CD8-positive, alpha-beta memory T cell (primary cell): ENCODE results near the gene PRKAG2. TPM values are rescaled to one million over a fixed set of nuclear protein-coding genes. Genes with fewer than 3 reads are reported as not detected.

ENCODE experiments used
- CTCF ChIA-PET: fragments of 350-600 bp; sonication (Branson Sonifier 250); formaldehyde crosslinking; loops from one replicate; lab custom pipeline; 2021; ENCODE audit warnings: antibody characterized with exemption; lab: Charles Lee
- POLR2A ChIA-PET: fragments of 350-600 bp; sonication (Branson Sonifier 250); formaldehyde crosslinking; loops from one replicate; lab custom pipeline; 2021; ENCODE audit warnings: antibody characterized with exemption; lab: Charles Lee
- DNase-seq, 5 donors: peaks; one replicate each; pipeline versions ENCODE4 v3.0.0 to v3.0.0-alpha.2; 2020 to 2022; ENCODE audit warnings: mixed read lengths in 1 of 5
- H3K27ac ChIP-seq: one replicate; pipeline ENCODE4 v1.7.0; 2013; ENCODE audit warnings: low read depth, mild to moderate bottlenecking, low read length, moderate library complexity
- H3K27me3 ChIP-seq: 2 replicates; pipeline ENCODE4 v1.7.0; 2013; ENCODE audit warnings: low read length, mild to moderate bottlenecking; ENCODE audit not compliant: insufficient read depth, poor library complexity, severe bottlenecking
- H3K36me3 ChIP-seq: 2 replicates; pipeline ENCODE4 v1.7.0; 2013; ENCODE audit warnings: mild to moderate bottlenecking, low read length, moderate library complexity; ENCODE audit not compliant: insufficient read depth
- H3K4me1 ChIP-seq: 2 replicates; pipeline ENCODE4 v1.7.0; 2013; ENCODE audit warnings: mild to moderate bottlenecking, low read length, moderate library complexity; ENCODE audit not compliant: insufficient read depth
- H3K4me3 ChIP-seq: 2 replicates; pipeline ENCODE4 v1.7.0; 2013; ENCODE audit warnings: mild to moderate bottlenecking, low read length
- H3K9me3 ChIP-seq: 2 replicates; pipeline ENCODE4 v1.7.0; 2013; ENCODE audit warnings: mild to moderate bottlenecking, low read length
- H3K27ac Mint-ChIP-seq, 8 donors: one replicate each; pipeline ENCODE4 v1.8.0; 2020 to 2021; ENCODE audit warnings: mixed read lengths in 8 of 8, mild to moderate bottlenecking in 6 of 8, inconsistent platforms in 3 of 8, moderate library complexity in 3 of 8
- H3K27me3 Mint-ChIP-seq, 2 donors: one replicate each; pipeline ENCODE4 v1.8.0; 2020 to 2021; ENCODE audit warnings: mixed read lengths in 2 of 2, mild to moderate bottlenecking in 1 of 2, moderate library complexity in 1 of 2
- H3K36me3 Mint-ChIP-seq, 3 donors: one replicate each; pipeline ENCODE4 v1.8.0; 2020 to 2021; ENCODE audit warnings: mixed read lengths in 3 of 3, inconsistent platforms in 1 of 3, mild to moderate bottlenecking in 1 of 3
- H3K4me1 Mint-ChIP-seq, 3 donors: one replicate each; pipeline ENCODE4 v1.8.0; 2020 to 2021; ENCODE audit warnings: mixed read lengths in 3 of 3, inconsistent platforms in 1 of 3, mild to moderate bottlenecking in 1 of 3
- H3K4me3 Mint-ChIP-seq, 7 donors: one replicate each; pipeline ENCODE4 v1.8.0; 2020 to 2021; ENCODE audit warnings: mixed read lengths in 7 of 7, mild to moderate bottlenecking in 6 of 7, moderate library complexity in 4 of 7, inconsistent platforms in 2 of 7
- H3K9me3 Mint-ChIP-seq, 5 donors: one replicate each; pipeline ENCODE4 v1.8.0; 2020 to 2022; ENCODE audit warnings: mixed read lengths in 5 of 5, mild to moderate bottlenecking in 3 of 5, moderate library complexity in 2 of 5, inconsistent platforms in 1 of 5
- polyA plus RNA-seq: library from polyadenylated mRNA; unstranded; fragments of 300-500 nt; fragmentation: Illumina TruSeq; gene quantifications from one replicate; pipeline ENCODE4 v1.2.3, GENCODE V29; 2021
- total RNA-seq, 2 experiments: library from RNA; stranded (reverse); gene quantifications; one replicate each; pipeline ENCODE4 v1.2.3, GENCODE V29; 2021

Gene PRKAG2
- total and polyA plus RNA-seq, 3 experiments from 2014 or later = 23.1 to 31.4 (median 27.2) TPM

- Histone ChIP-seq H3K27me3 (no peaks in the 10 kb centered on the region), H3K4me1 (peaks cover 28% of the 10 kb centered on the region), H3K9me3 (no peaks in the 10 kb centered on the region), H3K4me3 (no peak overlapping the region), H3K27ac (no peak overlapping the region), H3K36me3 (no peaks in the 10 kb centered on the region)
- H3K27me3 Mint-ChIP-seq = no peaks in the 10 kb centered on the region
- POLR2A ChIA-PET = no interaction called here
- H3K27ac Mint-ChIP-seq = peak overlapping the region in 3 of 8 donors; percentile 17 to 82 (median 65)
- no peak overlapping the region for H3K4me3 Mint-ChIP-seq
- H3K9me3 Mint-ChIP-seq = no peaks in the 10 kb centered on the region
- CTCF ChIA-PET = no interaction called here
- H3K4me1 Mint-ChIP-seq = peaks cover 33 to 52% (median 46%) of the 10 kb centered on the region in 3 donors
- H3K36me3 Mint-ChIP-seq = peaks cover 0 to 11% (median 4%) of the 10 kb centered on the region in 3 donors
- no peak for DNase-seq
Observed at GRCh38 chr7:151836191-151836926, 40.6 kb downstream of the PRKAG2 start.

- POLR2A ChIA-PET = no interaction called here
- no peak for DNase-seq
- Histone ChIP-seq H3K4me1 (peaks cover 28% of the 10 kb centered on the region), H3K9me3 (no peaks in the 10 kb centered on the region), H3K27me3 (no peaks in the 10 kb centered on the region), H3K27ac (no peak overlapping the region), H3K36me3 (no peaks in the 10 kb centered on the region), H3K4me3 (no peak overlapping the region)
- H3K4me1 Mint-ChIP-seq = peaks cover 33 to 58% (median 46%) of the 10 kb centered on the region in 3 donors
- no peak overlapping the region for H3K27ac Mint-ChIP-seq
- no peaks in the 10 kb centered on the region for H3K9me3 Mint-ChIP-seq
- no peaks in the 10 kb centered on the region for H3K27me3 Mint-ChIP-seq
- CTCF ChIA-PET = no interaction called here
- peak overlapping the region in 1 of 7 donors; percentile 37 for H3K4me3 Mint-ChIP-seq
- H3K36me3 Mint-ChIP-seq = peaks cover 0 to 11% (median 4%) of the 10 kb centered on the region in 3 donors
Observed at GRCh38 chr7:151835636-151836035, 41.3 kb downstream of the PRKAG2 start.

- Histone ChIP-seq H3K9me3 (no peaks in the 10 kb centered on the region), H3K27me3 (no peaks in the 10 kb centered on the region), H3K27ac (no peak overlapping the region), H3K4me1 (peaks cover 18% of the 10 kb centered on the region), H3K36me3 (no peaks in the 10 kb centered on the region), H3K4me3 (no peak overlapping the region)
- peak in 1 of 5 donors; percentile 15 for DNase-seq
- Mint-ChIP-seq H3K4me3 (no peak overlapping the region), H3K4me1 (peaks cover 23 to 48% (median 37%) of the 10 kb centered on the region in 3 donors), H3K27ac (peak overlapping the region in 5 of 8 donors; percentile 27 to 81 (median 51)), H3K36me3 (peaks cover 0 to 12% (median 4%) of the 10 kb centered on the region in 3 donors), H3K27me3 (no peaks in the 10 kb centered on the region), H3K9me3 (no peaks in the 10 kb centered on the region)
- POLR2A ChIA-PET = no interaction called here
- CTCF ChIA-PET = no interaction called here
Observed at GRCh38 chr7:151834271-151835035, 42.5 kb downstream of the PRKAG2 start.

- Mint-ChIP-seq H3K27me3 (no peaks in the 10 kb centered on the region), H3K27ac (peak overlapping the region in 1 of 8 donors; percentile 81), H3K36me3 (peaks cover 0 to 14% (median 4%) of the 10 kb centered on the region in 3 donors), H3K4me3 (no peak overlapping the region), H3K9me3 (no peaks in the 10 kb centered on the region), H3K4me1 (peaks cover 21 to 48% (median 31%) of the 10 kb centered on the region in 3 donors)
- no peak for DNase-seq
- CTCF ChIA-PET = no interaction called here
- Histone ChIP-seq H3K4me1 (peaks cover 10% of the 10 kb centered on the region), H3K27ac (no peak overlapping the region), H3K36me3 (no peaks in the 10 kb centered on the region), H3K9me3 (no peaks in the 10 kb centered on the region), H3K27me3 (no peaks in the 10 kb centered on the region), H3K4me3 (no peak overlapping the region)
- POLR2A ChIA-PET = no interaction called here
Observed at GRCh38 chr7:151833691-151834090, 43.2 kb downstream of the PRKAG2 start.

GRCh38 chr7:151833213-151833651 is 43.7 kb downstream of the PRKAG2 start:
- Histone ChIP-seq H3K36me3 (no peaks in the 10 kb centered on the region), H3K4me1 (peaks cover 6% of the 10 kb centered on the region), H3K27ac (no peak overlapping the region), H3K27me3 (no peaks in the 10 kb centered on the region), H3K9me3 (no peaks in the 10 kb centered on the region), H3K4me3 (no peak overlapping the region)
- Mint-ChIP-seq H3K4me1 (peaks cover 20 to 46% (median 29%) of the 10 kb centered on the region in 3 donors), H3K9me3 (no peaks in the 10 kb centered on the region), H3K27ac (no peak overlapping the region), H3K4me3 (peak overlapping the region in 1 of 7 donors; percentile 68), H3K36me3 (peaks cover 0 to 14% (median 4%) of the 10 kb centered on the region in 3 donors), H3K27me3 (no peaks in the 10 kb centered on the region)
- POLR2A ChIA-PET = no interaction called here
- no peak for DNase-seq
- CTCF ChIA-PET = no interaction called here

GRCh38 chr7:151832656-151833055 is 44.3 kb downstream of the PRKAG2 start:
- POLR2A ChIA-PET = no interaction called here
- no peak overlapping the region for H3K27ac ChIP-seq

GRCh38 chr7:151832138-151832537 is 44.8 kb downstream of the PRKAG2 start:
- Histone ChIP-seq H3K9me3 (no peaks in the 10 kb centered on the region), H3K27ac (no peak overlapping the region), H3K4me1 (peaks cover 6% of the 10 kb centered on the region), H3K4me3 (no peak overlapping the region), H3K36me3 (no peaks in the 10 kb centered on the region), H3K27me3 (no peaks in the 10 kb centered on the region)
- peaks cover 20 to 46% (median 26%) of the 10 kb centered on the region in 3 donors for H3K4me1 Mint-ChIP-seq
- no peak for DNase-seq
- H3K36me3 Mint-ChIP-seq = peaks cover 0 to 14% (median 4%) of the 10 kb centered on the region in 3 donors
- CTCF ChIA-PET = no interaction called here
- no peak overlapping the region for H3K4me3 Mint-ChIP-seq
- POLR2A ChIA-PET = no interaction called here
- no peaks in the 10 kb centered on the region for H3K9me3 Mint-ChIP-seq
- no peaks in the 10 kb centered on the region for H3K27me3 Mint-ChIP-seq
- no peak overlapping the region for H3K27ac Mint-ChIP-seq

More at GRCh38 chr7:151832656-151833055, 44.3 kb downstream of the PRKAG2 start:
- no peak overlapping the region for H3K4me3 Mint-ChIP-seq
- no peak for DNase-seq
- CTCF ChIA-PET = no interaction called here
- Histone ChIP-seq H3K4me1 (peaks cover 6% of the 10 kb centered on the region), H3K9me3 (no peaks in the 10 kb centered on the region), H3K36me3 (no peaks in the 10 kb centered on the region), H3K27me3 (no peaks in the 10 kb centered on the region), H3K4me3 (no peak overlapping the region)
- no peaks in the 10 kb centered on the region for H3K9me3 Mint-ChIP-seq
- H3K27me3 Mint-ChIP-seq = no peaks in the 10 kb centered on the region
- H3K4me1 Mint-ChIP-seq = peaks cover 19 to 44% (median 26%) of the 10 kb centered on the region in 3 donors
- H3K27ac Mint-ChIP-seq = peak overlapping the region in 1 of 8 donors; percentile 36
- peaks cover 0 to 14% (median 4%) of the 10 kb centered on the region in 3 donors for H3K36me3 Mint-ChIP-seq

- no peak overlapping the region for H3K27ac ChIP-seq
- H3K27me3 ChIP-seq = no peaks in the 10 kb centered on the region
- ChIA-PET CTCF (no interaction called here), POLR2A (no interaction called here)
- H3K27me3 Mint-ChIP-seq = no peaks in the 10 kb centered on the region
- no peak overlapping the region for H3K4me3 ChIP-seq
- no peak overlapping the region for H3K4me3 Mint-ChIP-seq
- no peaks in the 10 kb centered on the region for H3K9me3 Mint-ChIP-seq
- H3K36me3 Mint-ChIP-seq = peaks cover 0 to 14% (median 4%) of the 10 kb centered on the region in 3 donors
- peaks cover 6% of the 10 kb centered on the region for H3K4me1 ChIP-seq
- peak overlapping the region in 1 of 8 donors; percentile 73 for H3K27ac Mint-ChIP-seq
- no peaks in the 10 kb centered on the region for H3K36me3 ChIP-seq
- peaks cover 20 to 48% (median 26%) of the 10 kb centered on the region in 3 donors for H3K4me1 Mint-ChIP-seq
- H3K9me3 ChIP-seq = no peaks in the 10 kb centered on the region
- no peak for DNase-seq
Observed at GRCh38 chr7:151831606-151832005, 45.3 kb downstream of the PRKAG2 start.
